Muscle of leg (tissue), 11 donors: ENCODE data around the gene ZDHHC1. TPM values are rescaled to one million over a fixed set of nuclear protein-coding genes. Genes with fewer than 3 reads are reported as not detected.

ENCODE experiments used
- DNase-seq: peaks from one replicate; pipeline ENCODE4 v3.0.0; 2013
- H3K27ac ChIP-seq: one replicate; pipeline ENCODE4 v1.5.1; 2013; ENCODE audit warnings: mild to moderate bottlenecking, low read length, control low read depth
- H3K27me3 ChIP-seq: one replicate; pipeline ENCODE4 v1.6.1; 2013; ENCODE audit warnings: low read length; ENCODE audit not compliant: control insufficient read depth, insufficient read depth
- H3K36me3 ChIP-seq: one replicate; pipeline ENCODE4 v1.6.1; 2013; ENCODE audit warnings: low read length; ENCODE audit not compliant: control insufficient read depth, insufficient read depth
- H3K4me1 ChIP-seq: one replicate; pipeline ENCODE4 v1.6.1; 2013; ENCODE audit warnings: low read length; ENCODE audit not compliant: control insufficient read depth, insufficient read depth
- H3K4me3 ChIP-seq: one replicate; pipeline ENCODE4 v1.5.1; 2013; ENCODE audit warnings: low read length, control low read depth
- H3K9me3 ChIP-seq: replicated peaks from 2 replicates; pipeline ENCODE4 v1.6.1; 2013; ENCODE audit warnings: low read depth, low read length; ENCODE audit not compliant: control insufficient read depth
- WGBS: methylation state at CpG from one replicate; pipeline ENCODE4 v1.1.5; 2013; ENCODE audit warnings: missing lambda C conversion rate; ENCODE audit not compliant: insufficient coverage; 5-methylcytosine and 5-hydroxymethylcytosine counted together
- polyA plus RNA-seq, 8 donors: library from polyadenylated mRNA; unstranded; fragments of 120-200 nt; gene quantifications; one replicate each; pipeline versions ENCODE4 v1.2.1 to v1.2.3, GENCODE V29; 2013; ENCODE audit warnings: inconsistent platforms in 1 of 8, low replicate concordance in 1 of 8; ENCODE audit not compliant: insufficient read length in 8 of 8, insufficient read depth in 1 of 8
- total RNA-seq: library from RNA; stranded (reverse); fragments of 120-200 nt; gene quantifications from one replicate; pipeline ENCODE4 v1.2.4, GENCODE V29; 2013

The ZDHHC1 gene
- total and polyA plus RNA-seq, 9 donors, result 19.7 to 42.4 (median 24.1) TPM

- H3K4me1 ChIP-seq, result peaks cover 28% of the 10 kb centered on the region
- no CpG with 5 or more reads among the region's 2 CpGs for WGBS
- H3K4me3 ChIP-seq, result no peak overlapping the region
- no peak overlapping the region for H3K27ac ChIP-seq
- H3K9me3 ChIP-seq, result no peaks in the 10 kb centered on the region
- H3K27me3 ChIP-seq, result no peaks in the 10 kb centered on the region
- DNase-seq, result no peak
- peaks cover 5% of the 10 kb centered on the region for H3K36me3 ChIP-seq
Observed at GRCh38 chr16:67412294-67412693, 4.0 kb downstream of the ZDHHC1 start.

GRCh38 chr16:67411339-67411738 lies 4.9 kb downstream of the ZDHHC1 start:
- H3K9me3 ChIP-seq, result no peaks in the 10 kb centered on the region
- no peak overlapping the region for H3K4me3 ChIP-seq
- H3K4me1 ChIP-seq, result peaks cover 34% of the 10 kb centered on the region
- no peaks in the 10 kb centered on the region for H3K27me3 ChIP-seq
- no peak overlapping the region for H3K27ac ChIP-seq
- WGBS, result 73% methylated on average over 2 of the region's 3 CpGs
- H3K36me3 ChIP-seq, result peaks cover 5% of the 10 kb centered on the region
- DNase-seq, result no peak

DNA sequence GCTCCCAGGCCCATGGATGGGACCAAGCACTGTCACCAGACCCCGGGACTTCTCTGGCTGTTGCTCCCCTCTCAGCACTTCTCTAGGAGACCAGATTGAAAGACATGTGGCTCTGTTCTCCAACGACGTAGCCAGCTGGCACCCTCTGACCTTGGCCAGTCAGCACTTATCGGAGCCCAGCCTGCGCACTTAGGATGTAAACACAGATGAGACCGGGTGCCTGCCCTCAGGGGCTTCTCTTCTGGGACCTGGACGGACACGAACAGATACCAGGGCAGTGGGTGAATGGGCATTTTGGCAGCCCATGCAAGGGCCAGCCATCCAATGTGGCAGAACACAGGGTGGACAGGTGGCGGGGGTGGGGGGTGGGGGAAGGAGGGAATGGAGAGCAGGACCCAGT lies 6.6 kb downstream of the ZDHHC1 start:
- no peak overlapping the region for H3K27ac ChIP-seq
- H3K9me3 ChIP-seq, result no peaks in the 10 kb centered on the region
- no peak overlapping the region for H3K4me3 ChIP-seq
- H3K4me1 ChIP-seq, result peaks cover 41% of the 10 kb centered on the region
- WGBS, result 91% methylated on average over 5 of the region's 9 CpGs
- H3K36me3 ChIP-seq, result peaks cover 10% of the 10 kb centered on the region
- no peaks in the 10 kb centered on the region for H3K27me3 ChIP-seq
- DNase-seq, result no peak

GRCh38 chr16:67407788-67408452 lies 8.4 kb downstream of the ZDHHC1 start:
- peak overlapping the region; percentile 94 for H3K27ac ChIP-seq
- no peaks in the 10 kb centered on the region for H3K27me3 ChIP-seq
- H3K4me1 ChIP-seq, result peaks cover 49% of the 10 kb centered on the region
- H3K9me3 ChIP-seq, result no peaks in the 10 kb centered on the region
- peaks cover 6% of the 10 kb centered on the region for H3K36me3 ChIP-seq
- WGBS, result 90% methylated on average over 2 of the region's 6 CpGs
- DNase-seq, result no peak
- H3K4me3 ChIP-seq, result no peak overlapping the region

- Histone ChIP-seq H3K27me3 (no peaks in the 10 kb centered on the region), H3K36me3 (peaks cover 6% of the 10 kb centered on the region), H3K4me1 (peaks cover 54% of the 10 kb centered on the region), H3K9me3 (no peaks in the 10 kb centered on the region), H3K4me3 (no peak overlapping the region), H3K27ac (peak overlapping the region; percentile 94)
- 74% methylated on average over 3 of the region's 7 CpGs for WGBS
- no peak for DNase-seq
Observed at GRCh38 chr16:67407176-67407787, 9.0 kb downstream of the ZDHHC1 start.

DNA sequence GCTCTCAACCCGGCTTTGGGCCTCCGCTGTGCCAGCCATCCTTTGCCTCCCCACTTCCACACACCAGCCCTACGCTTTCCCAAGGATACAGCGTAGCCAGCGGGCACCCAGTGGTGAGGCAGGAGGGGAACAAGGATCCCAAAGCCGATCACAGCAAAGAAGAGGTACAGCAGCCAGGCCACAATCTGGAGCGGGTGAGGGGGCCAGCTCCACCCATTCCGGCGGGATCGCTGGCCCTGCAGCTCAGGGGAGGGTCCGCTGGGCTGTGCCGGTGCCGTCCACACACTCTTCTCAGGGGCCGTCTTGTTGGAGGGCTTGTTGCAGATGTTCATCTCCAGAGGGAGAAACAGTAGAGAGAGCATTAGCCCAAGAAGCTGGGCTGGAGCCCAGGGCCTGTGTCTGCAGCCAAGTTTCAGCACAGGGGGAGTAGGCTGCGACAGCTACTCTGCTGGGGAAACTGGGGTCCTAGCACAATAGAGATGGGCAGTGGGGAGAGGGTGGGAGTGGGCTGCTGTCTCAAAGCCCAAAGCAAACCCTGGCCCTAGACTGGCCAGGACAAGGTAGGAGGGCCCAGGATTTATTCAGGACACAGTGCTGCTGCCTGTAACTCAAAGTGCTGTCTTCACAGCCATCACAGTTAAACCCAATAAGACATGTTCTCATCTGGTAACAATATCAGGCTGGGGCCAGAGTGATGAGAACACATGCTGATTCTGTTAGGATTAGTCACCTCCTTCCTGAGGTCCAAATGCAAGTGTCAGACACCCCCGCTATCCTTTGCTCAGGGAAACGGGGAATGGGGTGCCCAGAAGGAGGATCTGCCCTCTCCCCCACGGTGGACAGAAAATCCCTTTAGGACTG lies 9.9 kb downstream of the ZDHHC1 start:
- H3K27ac ChIP-seq, result peak overlapping the region; percentile 94
- no peak overlapping the region for H3K4me3 ChIP-seq
- peaks cover 63% of the 10 kb centered on the region for H3K4me1 ChIP-seq
- DNase-seq, result peak; percentile 96
- no peaks in the 10 kb centered on the region for H3K9me3 ChIP-seq
- WGBS, result 30% methylated on average over 15 of the region's 18 CpGs
- peaks cover 6% of the 10 kb centered on the region for H3K36me3 ChIP-seq
- H3K27me3 ChIP-seq, result no peaks in the 10 kb centered on the region

GRCh38 chr16:67405336-67405735 lies 10.9 kb downstream of the ZDHHC1 start:
- Histone ChIP-seq H3K4me3 (no peak overlapping the region), H3K27ac (no peak overlapping the region)
- 90% methylated on average over 7 of the region's 8 CpGs for WGBS

DNA sequence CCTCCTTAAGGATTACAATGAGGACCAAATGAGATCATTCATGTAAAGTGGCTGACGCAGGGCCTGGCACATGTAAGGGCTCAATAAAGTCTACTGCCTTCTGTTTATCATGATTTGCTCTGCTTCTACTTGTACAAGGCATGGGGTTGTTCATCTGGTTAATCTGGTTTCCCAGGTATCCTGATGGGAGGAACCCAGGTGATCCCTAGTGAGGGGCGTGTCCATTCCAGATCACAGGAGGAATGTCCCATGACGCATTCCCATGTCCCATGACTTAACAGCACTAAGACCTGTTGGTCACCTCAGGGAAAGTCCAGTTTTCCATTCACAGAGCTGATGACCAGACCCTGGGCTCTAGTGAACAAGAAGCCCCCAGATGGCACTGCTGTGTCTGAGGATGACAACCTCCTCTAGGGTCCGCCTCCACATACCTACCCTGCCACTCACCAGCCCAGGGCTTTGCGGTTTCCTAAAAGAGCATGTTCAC lies 11.5 kb downstream of the ZDHHC1 start:
- no peak overlapping the region for H3K27ac ChIP-seq
- no peaks in the 10 kb centered on the region for H3K27me3 ChIP-seq
- 80% methylated on average over 1 of the region's 5 CpGs for WGBS
- peaks cover 6% of the 10 kb centered on the region for H3K36me3 ChIP-seq
- peak; percentile 9 for DNase-seq
- H3K4me1 ChIP-seq, result peaks cover 76% of the 10 kb centered on the region
- H3K4me3 ChIP-seq, result no peak overlapping the region
- no peaks in the 10 kb centered on the region for H3K9me3 ChIP-seq

More at GRCh38 chr16:67405336-67405735, 10.9 kb downstream of the ZDHHC1 start:
- no peaks in the 10 kb centered on the region for H3K27me3 ChIP-seq
- H3K9me3 ChIP-seq, result no peaks in the 10 kb centered on the region
- H3K36me3 ChIP-seq, result peaks cover 6% of the 10 kb centered on the region
- peak; percentile 5 for DNase-seq
- H3K4me1 ChIP-seq, result peaks cover 73% of the 10 kb centered on the region

GRCh38 chr16:67403976-67404555 lies 12.2 kb downstream of the ZDHHC1 start:
- Histone ChIP-seq H3K4me3 (no peak overlapping the region), H3K36me3 (peaks cover 6% of the 10 kb centered on the region), H3K4me1 (peaks cover 84% of the 10 kb centered on the region), H3K9me3 (no peaks in the 10 kb centered on the region), H3K27me3 (no peaks in the 10 kb centered on the region), H3K27ac (no peak overlapping the region)
- no peak for DNase-seq
- 76% methylated on average over 10 of the region's 12 CpGs for WGBS

GRCh38 chr16:67400901-67401300 lies 15.4 kb downstream of the ZDHHC1 start:
- H3K27ac ChIP-seq, result peak overlapping the region; percentile 93
- no peaks in the 10 kb centered on the region for H3K27me3 ChIP-seq
- peaks cover 6% of the 10 kb centered on the region for H3K36me3 ChIP-seq
- peaks cover 95% of the 10 kb centered on the region for H3K4me1 ChIP-seq
- H3K4me3 ChIP-seq, result no peak overlapping the region
- H3K9me3 ChIP-seq, result no peaks in the 10 kb centered on the region
- no peak for DNase-seq
- WGBS, result 92% methylated on average over 10 of the region's 14 CpGs
